GM12878 (cell line): ENCODE results near the gene TSPAN31.

ENCODE experiments used
- CBFB ChIP-seq: IDR thresholded peaks from 2 replicates; pipeline ENCODE4 v1.6.1; 2016; ENCODE audit warnings: antibody characterized with exemption, low read depth
- CREB1 ChIP-seq: IDR thresholded peaks from 2 replicates; pipeline ENCODE4 v1.6.1; 2012; ENCODE audit warnings: low read depth, mild to moderate bottlenecking, inconsistent platforms
- CTCF ChIP-seq, 3 experiments: IDR thresholded peaks in 2 of 3; conservative IDR thresholded peaks in 1 of 3; 2 replicates each; pipeline ENCODE4 v1.5.1; 2011; ENCODE audit warnings: low read depth in 3 of 3, low read length in 3 of 3, mild to moderate bottlenecking in 3 of 3, control low read depth in 2 of 3, moderate library complexity in 2 of 3, inconsistent platforms in 1 of 3, mixed read lengths in 1 of 3; ENCODE audit not compliant: control insufficient read depth in 2 of 3, insufficient read depth in 1 of 3; ENCODE audit errors: extremely low read depth in 1 of 3
- ELK1 ChIP-seq: IDR thresholded peaks from 2 replicates; pipeline ENCODE4 v1.6.1; 2012; ENCODE audit warnings: low read depth, low read length, improper control_type of control experiment
- EP300 ChIP-seq, 2 experiments: fragments of 150-350 bp in 1 of 2; IDR thresholded peaks; 2 replicates each; pipeline ENCODE4 v1.6.1; 2011 to 2012; ENCODE audit warnings: low read depth in 2 of 2, low read length in 2 of 2, borderline replicate concordance in 1 of 2, improper control_type of control experiment in 1 of 2, inconsistent platforms in 1 of 2; ENCODE audit not compliant: control insufficient read depth in 1 of 2
- NKRF ChIP-seq: fragments of 450-650 bp; conservative IDR thresholded peaks from 2 replicates; pipeline ENCODE4 v1.6.1; 2017; ENCODE audit warnings: mild to moderate bottlenecking, moderate library complexity
- RAD21 ChIP-seq: IDR thresholded peaks from 2 replicates; pipeline ENCODE4 v1.6.1; 2011; ENCODE audit warnings: mild to moderate bottlenecking, low read depth, low read length, moderate library complexity; ENCODE audit not compliant: insufficient read depth
- RFX5 ChIP-seq: IDR thresholded peaks from 2 replicates; pipeline ENCODE4 v1.6.1; 2011; ENCODE audit warnings: low read depth, low read length, improper control_type of control experiment
- SRF ChIP-seq, 2 experiments: IDR thresholded peaks; 2 replicates each; pipeline ENCODE4 v1.6.1; 2011; ENCODE audit warnings: low read depth in 2 of 2, low read length in 2 of 2, mild to moderate bottlenecking in 1 of 2, moderate library complexity in 1 of 2
- TARDBP ChIP-seq: IDR thresholded peaks from 2 replicates; pipeline ENCODE4 v1.6.1; 2016; ENCODE audit warnings: borderline replicate concordance
- USF2 ChIP-seq: IDR thresholded peaks from 2 replicates; pipeline ENCODE4 v1.6.1; 2011; ENCODE audit warnings: low read depth, low read length, improper control_type of control experiment, borderline replicate concordance

- TF ChIP-seq NKRF (no peak), CTCF (IDR thresholded peaks at IDR 0.05 in 2 of 3, conservative IDR thresholded peaks at IDR 0.05 in 1 of 3; ENCODE audit: control insufficient read depth in 2 of 3, extremely low read depth in 1 of 3, insufficient read depth in 1 of 3, low read depth in 3 of 3, low read length in 3 of 3) (no peak), CREB1 (no peak), RFX5 (no peak), EP300 (IDR thresholded peaks at IDR 0.05; ENCODE audit: borderline replicate concordance in 1 of 2, control insufficient read depth in 1 of 2, low read depth in 2 of 2, low read length in 2 of 2) (no peak), RAD21 (no peak), CBFB (no peak), ELK1 (no peak), TARDBP (no peak), USF2 (no peak), SRF (IDR thresholded peaks at IDR 0.05; ENCODE audit: low read depth in 2 of 2, low read length in 2 of 2) (no peak)
Observed at GRCh38 chr12:57797933-57798332, 53.1 kb downstream of the TSPAN31 start.
